Transverse colon (tissue), 4 donors: Measurements from ENCODE around the gene HIVEP1. TPM values are rescaled to one million over a fixed set of nuclear protein-coding genes. Genes with fewer than 3 reads are reported as not detected.

Source experiments
- DNase-seq: peaks from one replicate; pipeline ENCODE4 v3.0.0-alpha.2; 2019
- H3K27ac ChIP-seq, 4 donors: fragments of 200-600 bp; sonication (generic); 2 replicates each; pipeline ENCODE4 v1.5.1; 2016 to 2018; ENCODE audit warnings: inconsistent platforms in 4 of 4
- H3K27me3 ChIP-seq: fragments of 200-600 bp; sonication (generic); 2 replicates; pipeline ENCODE4 v1.5.1; 2017; ENCODE audit warnings: inconsistent platforms
- H3K36me3 ChIP-seq, 4 donors: fragments of 200-600 bp; sonication (generic); 2 replicates each; pipeline ENCODE4 v1.5.1; 2017 to 2019; ENCODE audit warnings: inconsistent platforms in 4 of 4
- H3K4me1 ChIP-seq, 4 donors: fragments of 200-600 bp; sonication (generic); 2 replicates each; pipeline ENCODE4 v1.5.1; 2017 to 2020; ENCODE audit warnings: inconsistent platforms in 4 of 4
- H3K4me3 ChIP-seq, 4 donors: fragments of 200-600 bp; sonication (generic); 1 replicate in 1 of 4; 2 replicates in 3 of 4; pipeline versions ENCODE4 v1.5.1 to v1.6.1; 2017 to 2019; ENCODE audit warnings: inconsistent platforms in 4 of 4
- H3K9me3 ChIP-seq, 2 donors: fragments of 200-600 bp; sonication (generic); 2 replicates each; pipeline ENCODE4 v1.5.1; 2017 to 2019; ENCODE audit warnings: inconsistent platforms in 2 of 2
- CTCF ChIP-seq, 5 experiments: fragments of 200-600 bp in 3 of 5; fragments of 450-650 bp in 2 of 5; sonication (generic) in 3 of 5; IDR thresholded peaks; 1 replicate in 2 of 5; 2 replicates in 3 of 5; pipeline ENCODE4 v1.5.1; 2016 to 2017; ENCODE audit warnings: antibody characterized with exemption in 5 of 5, inconsistent platforms in 3 of 5, mild to moderate bottlenecking in 2 of 5, moderate library complexity in 1 of 5
- EP300 ChIP-seq: sonication (generic); formaldehyde crosslinking; IDR thresholded peaks from one replicate; pipeline ENCODE4 v1.6.1; 2017; ENCODE audit warnings: antibody characterized with exemption, low read depth
- POLR2A ChIP-seq: fragments of 450-650 bp; IDR thresholded peaks from one replicate; pipeline ENCODE4 v1.6.1; 2016; ENCODE audit warnings: antibody characterized with exemption, mild to moderate bottlenecking, moderate library complexity
- POLR2AphosphoS5 ChIP-seq, 3 donors: sonication (generic); formaldehyde crosslinking; IDR thresholded peaks; one replicate each; pipeline ENCODE4 v1.6.1; 2016; ENCODE audit warnings: antibody characterized with exemption in 3 of 3
- WGBS, 2 donors: methylation state at CpG; one replicate each; pipeline ENCODE4 v1.1.5; 2018; ENCODE audit warnings: low coverage in 1 of 2; 5-methylcytosine and 5-hydroxymethylcytosine counted together
- in situ Hi-C, 4 donors: fragments of 200-750 bp; cut with MboI; loops; one replicate each; pipeline versions ENCODE4 v1.15.0 to v1.15.1; 2017; ENCODE audit warnings: low sequenced_read_pairs in 3 of 4, low pct_ligation_motif_present in 1 of 4, low pct_unique_long_range_greater_than_20kb in 1 of 4
- intact Hi-C: fragments of 100-400 bp; cut with DNase I; formaldehyde crosslinking; loops from one replicate; pipeline ENCODE4 v1.15.1; 2023; ENCODE audit warnings: low total_unique reads
- total RNA-seq, 4 donors: library from RNA; depleted of rRNA; stranded (reverse); fragments of >200 nt; gene quantifications; one replicate each; pipeline ENCODE4 v1.1.0, GENCODE V29; 2016

HIVEP1 gene
- total RNA-seq, 4 donors from 2014 or later = 18.9 to 90.9 (median 30.5) TPM

- Histone ChIP-seq H3K4me3 (no peak overlapping the region), H3K27ac (no peak overlapping the region), H3K27me3 (no peaks in the 10 kb centered on the region), H3K4me1 (peaks cover 0 to 6% (median 0%) of the 10 kb centered on the region in 4 donors), H3K36me3 (no peaks in the 10 kb centered on the region), H3K9me3 (no peaks in the 10 kb centered on the region)
- TF ChIP-seq EP300 = no peak
- no peak for TF ChIP-seq POLR2A
- in situ Hi-C loops = no loop called here
- intact Hi-C loops = no loop called here
- DNase-seq = no peak
- WGBS, 2 donors = 97% methylated on average over 5 of the region's 5 CpGs; no CpG with 5 or more reads in 1 of the 2 donors
Measured at GRCh38 chr6:12171717-12172116, 159.6 kb downstream of the HIVEP1 start.

GRCh38 chr6:12172572-12172971, 160.5 kb downstream of the HIVEP1 start:
- in situ Hi-C loops (no loop called here), intact Hi-C loops (no loop called here)
- Histone ChIP-seq H3K27ac (no peak overlapping the region), H3K4me3 (no peak overlapping the region), H3K36me3 (no peaks in the 10 kb centered on the region), H3K4me1 (peaks cover 0 to 6% (median 0%) of the 10 kb centered on the region in 4 donors), H3K9me3 (no peaks in the 10 kb centered on the region), H3K27me3 (no peaks in the 10 kb centered on the region)
- 30 to 32% methylated on average over 2 of the region's 2 CpGs for WGBS, 2 donors
- TF ChIP-seq POLR2AphosphoS5 (IDR thresholded peaks at IDR 0.05) (no peak), POLR2A (no peak), EP300 (no peak), CTCF (IDR thresholded peaks at IDR 0.05) (no peak)
- no peak for DNase-seq

- Histone ChIP-seq H3K9me3 (no peaks in the 10 kb centered on the region), H3K4me3 (no peak overlapping the region), H3K27me3 (no peaks in the 10 kb centered on the region), H3K4me1 (peaks cover 0 to 6% (median 0%) of the 10 kb centered on the region in 4 donors), H3K36me3 (no peaks in the 10 kb centered on the region), H3K27ac (no peak overlapping the region)
- intact Hi-C loops = no loop called here
- TF ChIP-seq POLR2AphosphoS5 (IDR thresholded peaks at IDR 0.05) = no peak
- no peak for DNase-seq
- in situ Hi-C loops = no loop called here
- 48 to 54% methylated on average over 5 of the region's 5 CpGs for WGBS, 2 donors
Measured at GRCh38 chr6:12173181-12173580, 161.1 kb downstream of the HIVEP1 start.

- Histone ChIP-seq H3K9me3 (no peaks in the 10 kb centered on the region), H3K36me3 (no peaks in the 10 kb centered on the region), H3K4me3 (no peak overlapping the region), H3K4me1 (peaks cover 0 to 6% (median 0%) of the 10 kb centered on the region in 4 donors), H3K27ac (no peak overlapping the region), H3K27me3 (no peaks in the 10 kb centered on the region)
- in situ Hi-C loops (no loop called here), intact Hi-C loops (no loop called here)
- DNase-seq = no peak
- TF ChIP-seq POLR2AphosphoS5 (IDR thresholded peaks at IDR 0.05) (no peak), CTCF (IDR thresholded peaks at IDR 0.05) (no peak), EP300 (no peak), POLR2A (no peak)
- WGBS, 2 donors = 63% methylated on average over 2 of the region's 2 CpGs
Measured at GRCh38 chr6:12173661-12174060, 161.5 kb downstream of the HIVEP1 start.

GRCh38 chr6:12174878-12175277, 162.8 kb downstream of the HIVEP1 start:
- TF ChIP-seq CTCF (IDR thresholded peaks at IDR 0.05) (no peak), EP300 (no peak), POLR2A (no peak), POLR2AphosphoS5 (IDR thresholded peaks at IDR 0.05) (no peak)
- Histone ChIP-seq H3K4me1 (peaks cover 0 to 6% (median 0%) of the 10 kb centered on the region in 4 donors), H3K27me3 (no peaks in the 10 kb centered on the region), H3K36me3 (no peaks in the 10 kb centered on the region), H3K4me3 (no peak overlapping the region), H3K27ac (no peak overlapping the region), H3K9me3 (no peaks in the 10 kb centered on the region)
- WGBS, 2 donors = 41 to 90% methylated on average over 1 to 2 of the region's 2 CpGs
- in situ Hi-C loops = no loop called here
- no peak for DNase-seq
- intact Hi-C loops = no loop called here
